NCI-H82 treated with DMSO at 0.1 percent for 48 hours (cell line): Measurements from ENCODE around the gene TMEM205.
"Not testable (repeated sequence)": the region's sequence is repeated elsewhere in the genome, so short reads cannot be mapped to it uniquely, and the experiment has no call there.

ENCODE experiments used
- DNase-seq: peaks from one replicate; lab custom pipeline; 2025; ENCODE audit not compliant: unreplicated experiment; lab: John Stamatoyannopoulos, UW

The TMEM205 gene

DNA sequence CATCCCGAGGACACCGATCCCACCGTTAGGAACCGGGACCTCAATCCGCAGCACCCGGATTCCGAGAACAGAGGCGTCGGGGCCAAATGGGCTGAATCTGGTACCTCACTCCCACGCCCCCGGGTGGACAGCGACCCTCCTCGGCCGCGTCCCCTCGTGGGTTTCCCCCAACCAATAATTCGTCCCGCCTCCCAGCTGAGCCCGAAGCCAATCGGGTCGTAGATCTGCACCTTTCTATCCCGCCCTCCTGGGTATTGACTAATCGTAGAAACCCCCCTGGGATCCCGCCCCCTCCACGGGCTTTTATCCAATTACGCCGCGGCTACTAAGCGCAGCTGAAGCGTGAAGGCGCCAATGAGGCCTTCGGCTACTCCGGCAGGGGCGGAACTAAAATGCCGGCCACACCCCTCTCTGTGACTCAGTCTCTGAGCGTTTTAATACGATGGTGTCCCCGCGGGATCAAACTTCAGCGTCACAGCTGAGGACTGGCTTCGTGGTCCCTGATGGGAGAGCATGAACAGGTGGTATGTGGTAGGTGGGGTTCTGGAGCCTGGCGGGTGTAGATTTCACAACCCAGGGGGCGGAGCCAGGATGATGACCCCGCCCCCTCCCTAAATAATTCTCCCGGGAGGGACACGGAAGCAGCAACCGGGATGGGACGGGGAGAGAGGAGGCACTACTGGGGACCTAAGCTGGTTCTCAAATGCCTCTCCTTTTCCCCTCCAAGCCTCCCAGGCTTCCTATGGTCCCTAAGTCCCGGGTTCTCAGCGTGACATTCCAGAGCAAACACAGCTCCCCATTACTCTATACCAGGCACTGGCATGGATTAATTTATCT lies at the start of gene TMEM205, which contains the start of gene CCDC159:
TMEM205 (minus strand) TSS at position 165 of the 837 bp plus-strand sequence. CDS start 649 bp downstream, outside the sequence.
CCDC159 (plus strand) TSS at position 416 of the 837 bp plus-strand sequence; CDS start at position 504, 88 bp downstream.
- peak; percentile 94 for DNase-seq

DNA sequence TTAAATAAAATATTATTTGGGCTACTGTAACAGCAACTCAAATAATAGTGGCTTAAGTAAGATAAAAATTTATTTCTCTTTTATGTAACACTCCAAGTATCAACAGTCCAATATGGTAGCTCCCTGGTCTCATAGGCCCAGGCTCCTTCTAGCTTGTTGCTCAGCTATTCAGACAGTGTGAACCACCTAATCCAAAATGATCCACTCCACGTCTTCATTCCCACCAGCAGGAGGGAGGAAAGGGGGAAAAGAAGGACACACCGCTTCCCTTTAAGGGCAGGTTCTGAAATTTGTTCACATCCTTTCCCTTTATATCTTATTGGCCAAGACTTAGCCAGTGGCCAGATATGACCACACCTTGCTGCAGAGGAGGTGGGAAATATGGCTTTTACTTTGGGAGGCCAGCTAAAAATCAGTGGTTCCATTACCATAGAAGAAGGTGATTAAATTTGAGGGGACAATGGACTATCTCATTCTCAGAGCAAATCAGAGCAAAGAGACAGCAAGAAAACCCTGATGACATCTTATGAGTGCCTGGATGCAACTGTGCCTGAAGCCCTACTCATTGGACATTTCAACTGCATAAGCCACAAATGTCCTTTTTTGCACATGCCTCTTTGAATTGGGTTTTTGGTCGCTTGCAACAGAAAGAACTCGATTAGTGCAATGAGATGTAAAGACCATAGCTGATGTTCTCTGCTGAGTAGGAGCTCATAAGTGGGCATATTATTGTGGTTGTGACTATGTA lies 45.0 kb upstream of the TMEM205 start:
- DNase-seq, result no peak

DNA sequence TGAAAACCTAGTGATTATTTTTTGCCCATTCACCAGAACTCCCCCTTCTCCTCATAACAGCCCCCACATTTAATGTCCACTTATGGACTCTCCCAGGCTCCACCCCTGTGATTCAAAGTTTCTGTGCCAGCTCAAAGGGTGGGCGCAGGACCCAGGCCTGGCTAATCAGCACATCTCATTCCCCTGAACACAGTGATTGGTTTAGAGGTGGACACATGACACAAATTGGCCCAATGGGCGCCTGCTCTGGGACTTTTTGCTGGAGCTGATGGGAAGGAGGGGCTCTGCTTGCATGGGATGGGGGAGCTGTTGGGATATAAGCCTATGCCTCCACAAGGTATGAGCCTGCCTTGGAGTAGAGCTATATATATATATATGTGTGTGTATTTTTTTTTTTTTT lies 44.3 kb upstream of the TMEM205 start:
- no peak for DNase-seq

DNA sequence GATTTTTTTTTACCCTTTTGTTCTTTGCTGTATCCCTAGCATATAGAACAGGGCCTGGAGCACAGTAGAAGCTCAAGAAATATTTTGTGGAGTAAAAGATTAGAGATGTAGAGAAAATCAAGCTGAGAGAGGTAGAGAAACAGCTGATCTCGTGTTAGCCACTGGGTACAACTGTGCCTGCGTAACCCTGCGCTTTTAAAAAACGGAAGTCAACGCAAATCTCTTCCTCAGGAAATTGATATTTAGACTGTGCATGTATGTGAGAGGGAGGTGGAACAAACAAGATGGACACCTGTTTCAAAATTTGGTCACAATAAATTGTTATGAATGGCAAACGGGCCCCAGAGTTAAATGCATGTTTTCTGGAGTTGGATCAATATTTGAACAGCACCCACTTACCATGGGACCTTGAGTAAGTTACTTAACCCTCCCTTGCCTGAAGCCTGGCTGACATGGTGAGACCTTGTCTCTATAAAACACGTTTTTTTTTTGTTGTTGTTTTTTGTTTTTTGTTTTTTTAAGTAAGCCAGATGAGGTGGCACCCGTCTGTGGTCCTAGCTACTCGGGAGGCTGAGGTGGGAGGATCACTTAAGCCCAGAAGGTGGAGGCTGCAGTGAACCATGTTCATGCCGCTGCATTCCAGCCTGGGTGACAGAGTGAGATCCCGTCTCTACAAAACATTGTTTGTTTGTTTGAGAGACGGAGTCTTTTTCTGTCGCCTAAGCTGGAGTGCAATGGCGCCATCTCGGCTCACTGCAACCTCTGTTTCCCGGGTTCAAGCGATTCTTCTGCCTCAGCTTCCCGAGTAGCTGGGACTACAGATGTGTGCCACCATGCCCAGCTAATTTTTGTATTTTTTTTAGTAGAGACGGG lies 41.3 kb upstream of the TMEM205 start:
- DNase-seq, result no peak

DNA sequence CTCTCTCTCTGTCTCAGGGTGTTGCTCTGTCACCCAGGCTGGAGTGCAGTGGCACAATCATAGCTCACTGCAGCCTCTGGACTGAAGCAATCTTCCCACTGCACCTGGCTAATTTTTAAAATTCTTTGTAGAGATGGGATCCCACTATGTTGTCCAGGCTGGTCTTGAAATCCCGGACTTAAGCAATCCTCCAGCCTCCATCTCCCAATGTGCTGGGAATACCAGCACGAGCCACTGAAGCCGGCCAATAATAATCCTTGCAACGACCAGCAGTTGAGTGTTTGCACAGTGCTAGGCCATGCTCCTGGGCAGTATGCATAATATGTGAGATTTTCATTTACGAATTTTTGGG lies 38.7 kb upstream of the TMEM205 start:
- DNase-seq, result no peak

GRCh38 chr19:11383706-11384048 lies 37.6 kb upstream of the TMEM205 start:
- no peak for DNase-seq

- peak; percentile 10 for DNase-seq
Measured at GRCh38 chr19:11382898-11383705, 37.0 kb upstream of the TMEM205 start.

GRCh38 chr19:11380653-11381537 lies 34.8 kb upstream of the TMEM205 start:
- peak; percentile 97 for DNase-seq

DNA sequence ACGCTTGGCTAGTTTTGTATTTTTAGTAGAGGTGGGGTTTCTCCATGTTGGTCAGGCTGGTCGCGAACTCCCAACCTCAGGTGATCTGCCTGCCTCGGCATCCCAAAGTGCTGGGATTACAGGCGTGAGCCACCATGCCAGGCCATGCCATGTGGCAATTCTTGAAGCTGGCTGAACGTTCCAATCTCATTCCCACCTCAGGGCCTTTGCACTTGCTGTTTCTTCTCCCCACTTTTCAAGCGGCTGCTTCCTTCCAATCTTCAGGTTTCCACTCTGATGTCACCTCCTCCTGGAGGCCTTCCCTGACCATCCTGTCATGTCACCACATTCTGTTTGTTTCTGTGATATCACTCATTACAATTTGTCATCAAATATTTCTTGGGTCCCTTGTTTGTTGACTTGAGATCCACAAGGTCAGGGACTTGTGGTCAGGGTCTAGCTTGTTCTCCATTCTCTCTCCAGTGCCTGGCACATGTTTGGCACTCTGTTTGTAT lies 33.8 kb upstream of the TMEM205 start:
- DNase-seq, result no peak

DNA sequence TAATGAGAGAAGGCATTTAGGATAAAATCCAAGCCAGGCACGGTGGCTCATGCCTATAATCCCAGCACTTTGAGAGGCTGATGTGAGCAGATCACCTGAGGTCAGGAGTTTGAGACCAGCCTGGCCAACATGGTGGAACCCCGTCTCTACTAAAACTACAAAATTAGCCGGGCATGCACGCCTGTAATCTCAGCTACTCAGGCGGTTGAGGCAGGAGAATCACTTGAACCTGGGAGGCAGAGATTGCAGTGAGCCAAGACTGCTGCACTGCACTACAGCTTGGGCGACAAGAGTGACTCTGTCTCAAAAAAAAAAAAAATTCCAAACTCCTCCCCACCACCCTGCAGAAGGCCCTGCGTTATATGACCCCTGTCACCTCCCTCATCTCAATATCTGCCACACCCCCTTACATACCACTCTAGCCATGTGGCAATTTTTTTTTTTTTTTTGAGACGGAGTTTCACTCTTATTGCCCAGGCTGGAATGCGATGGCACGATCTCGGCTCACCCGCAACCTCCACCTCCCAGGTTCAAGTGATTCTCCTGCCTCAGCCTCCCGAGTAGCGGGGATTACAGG lies 33.3 kb upstream of the TMEM205 start:
- not testable (repeated sequence) for DNase-seq

- no peak for DNase-seq
Measured at GRCh38 chr19:11378319-11379189, 32.5 kb upstream of the TMEM205 start.

DNA sequence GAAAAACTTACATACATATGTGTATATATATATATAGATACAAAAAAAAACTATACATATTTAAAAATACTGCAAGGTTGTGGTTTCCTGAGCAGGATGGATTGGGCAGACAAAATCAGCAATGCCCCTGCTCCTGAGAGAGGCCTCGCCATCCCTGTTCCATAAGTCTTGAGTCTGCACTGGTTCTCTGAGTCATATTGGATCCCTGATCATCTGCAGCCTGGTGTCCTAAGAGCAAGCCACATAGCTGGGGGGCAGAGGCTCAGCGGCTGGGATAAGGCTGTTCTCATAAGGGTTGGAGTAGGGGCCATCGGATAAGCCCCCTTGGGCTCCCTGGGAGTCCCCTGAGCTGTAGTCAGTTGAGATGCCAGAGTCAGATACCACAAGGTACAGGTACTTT lies 31.7 kb upstream of the TMEM205 start:
- no peak for DNase-seq

DNA sequence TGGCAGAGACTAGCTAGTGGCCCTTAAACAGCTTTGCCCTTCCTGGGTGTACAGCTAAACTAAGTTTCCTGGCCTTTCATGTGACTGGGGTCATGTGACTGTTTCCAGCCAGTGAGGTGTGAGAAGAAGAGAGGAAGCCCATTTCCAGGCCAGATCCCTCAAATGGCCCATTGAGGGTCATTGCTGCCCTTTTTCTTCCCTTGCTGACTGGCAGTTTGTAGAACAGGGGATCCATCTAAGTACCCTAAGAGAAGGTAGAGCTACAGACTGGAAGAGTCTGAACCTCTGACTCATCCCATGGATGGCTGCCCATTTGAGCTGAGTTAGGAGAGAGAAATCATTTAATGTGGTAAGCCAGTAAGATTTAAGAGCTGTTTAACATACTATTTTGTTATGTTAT lies 31.2 kb upstream of the TMEM205 start:
- no peak for DNase-seq

GRCh38 chr19:11375143-11375948 lies 29.3 kb upstream of the TMEM205 start:
- DNase-seq, result no peak

GRCh38 chr19:11374433-11375142 lies 28.5 kb upstream of the TMEM205 start, which contains the start of gene SWSAP1:
Gene SWSAP1 (plus strand): TSS chr19:11374666. CDS start chr19:11374681, 15 bp downstream.
- DNase-seq, result peak; percentile 99

GRCh38 chr19:11373885-11374432 lies 27.9 kb upstream of the TMEM205 start:
- no peak for DNase-seq
